OCI-LY1 (cell line): ENCODE results near the gene MSH3.

Experiments used
- EZH2 ChIP-seq: fragments of 200-600 bp; sonication (generic), shearing (Covaris generic); IDR thresholded peaks from 2 replicates; pipeline ENCODE4 v1.8.0; 2017; ENCODE audit warnings: borderline replicate concordance, mixed run types, mild to moderate bottlenecking, antibody characterized with exemption, low read length, moderate library complexity, mixed read lengths
- TF ChIP-seq, protein P1 (sequence below): fragments of 200-600 bp; sonication (generic), shearing (Covaris generic); IDR thresholded peaks from 2 replicates; pipeline ENCODE4 v1.5.1; 2017; ENCODE audit warnings: mild to moderate bottlenecking, antibody characterized with exemption, low read length, moderate library complexity, mixed read lengths

GRCh38 chr5:80634193-80634592 is 20.3 kb upstream of the MSH3 start:
- TF ChIP-seq, protein P1, sequence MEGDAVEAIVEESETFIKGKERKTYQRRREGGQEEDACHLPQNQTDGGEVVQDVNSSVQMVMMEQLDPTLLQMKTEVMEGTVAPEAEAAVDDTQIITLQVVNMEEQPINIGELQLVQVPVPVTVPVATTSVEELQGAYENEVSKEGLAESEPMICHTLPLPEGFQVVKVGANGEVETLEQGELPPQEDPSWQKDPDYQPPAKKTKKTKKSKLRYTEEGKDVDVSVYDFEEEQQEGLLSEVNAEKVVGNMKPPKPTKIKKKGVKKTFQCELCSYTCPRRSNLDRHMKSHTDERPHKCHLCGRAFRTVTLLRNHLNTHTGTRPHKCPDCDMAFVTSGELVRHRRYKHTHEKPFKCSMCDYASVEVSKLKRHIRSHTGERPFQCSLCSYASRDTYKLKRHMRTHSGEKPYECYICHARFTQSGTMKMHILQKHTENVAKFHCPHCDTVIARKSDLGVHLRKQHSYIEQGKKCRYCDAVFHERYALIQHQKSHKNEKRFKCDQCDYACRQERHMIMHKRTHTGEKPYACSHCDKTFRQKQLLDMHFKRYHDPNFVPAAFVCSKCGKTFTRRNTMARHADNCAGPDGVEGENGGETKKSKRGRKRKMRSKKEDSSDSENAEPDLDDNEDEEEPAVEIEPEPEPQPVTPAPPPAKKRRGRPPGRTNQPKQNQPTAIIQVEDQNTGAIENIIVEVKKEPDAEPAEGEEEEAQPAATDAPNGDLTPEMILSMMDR, result no peak
- no peak for TF ChIP-seq EZH2
